ENCODE data around the gene PLCB4.

The PLCB4 gene

GRCh38 chr20:9223296-9223695 is 154.4 kb downstream of the PLCB4 start:
- DNase-seq (ENCODE audit: low spot score), result no peak

- no peak for DNase-seq (ENCODE audit: low spot score)
Observed at GRCh38 chr20:9225879-9226278, 157.0 kb downstream of the PLCB4 start.

DNA sequence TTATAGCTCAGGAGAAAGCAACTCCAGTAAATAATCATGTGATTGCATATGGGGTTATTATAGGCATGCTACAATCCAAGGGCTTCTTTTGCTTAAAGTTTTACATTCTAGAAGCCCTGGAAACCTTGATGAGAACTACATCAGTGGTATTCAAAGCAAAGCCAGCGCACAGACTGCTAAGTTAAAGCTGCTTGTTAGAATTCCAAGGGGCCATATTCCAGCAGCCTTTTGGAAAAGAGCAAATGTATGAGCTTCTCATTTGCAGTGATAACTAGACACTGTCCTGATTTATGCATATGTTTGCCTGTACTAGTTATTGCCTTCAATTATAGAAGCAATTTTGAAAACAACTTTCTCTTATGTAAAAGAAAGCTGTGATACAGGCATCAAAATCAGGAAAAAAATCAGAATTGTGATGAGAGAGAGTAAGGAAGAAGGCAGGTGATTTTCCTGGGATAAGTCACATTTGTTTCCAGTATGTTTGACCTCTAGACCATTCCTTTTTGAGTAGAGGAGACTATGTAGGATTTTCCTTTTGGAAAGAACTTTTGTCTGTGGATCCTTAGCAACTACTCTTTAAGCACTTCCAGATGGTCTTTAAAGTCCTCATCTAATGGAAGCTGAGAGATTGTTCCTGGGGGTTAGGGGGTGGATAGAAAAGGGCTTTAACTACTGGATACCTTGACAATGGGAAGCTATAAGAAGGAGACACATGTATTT is 159.2 kb downstream of the PLCB4 start:
- DNase-seq (ENCODE audit: low spot score), result no peak

DNA sequence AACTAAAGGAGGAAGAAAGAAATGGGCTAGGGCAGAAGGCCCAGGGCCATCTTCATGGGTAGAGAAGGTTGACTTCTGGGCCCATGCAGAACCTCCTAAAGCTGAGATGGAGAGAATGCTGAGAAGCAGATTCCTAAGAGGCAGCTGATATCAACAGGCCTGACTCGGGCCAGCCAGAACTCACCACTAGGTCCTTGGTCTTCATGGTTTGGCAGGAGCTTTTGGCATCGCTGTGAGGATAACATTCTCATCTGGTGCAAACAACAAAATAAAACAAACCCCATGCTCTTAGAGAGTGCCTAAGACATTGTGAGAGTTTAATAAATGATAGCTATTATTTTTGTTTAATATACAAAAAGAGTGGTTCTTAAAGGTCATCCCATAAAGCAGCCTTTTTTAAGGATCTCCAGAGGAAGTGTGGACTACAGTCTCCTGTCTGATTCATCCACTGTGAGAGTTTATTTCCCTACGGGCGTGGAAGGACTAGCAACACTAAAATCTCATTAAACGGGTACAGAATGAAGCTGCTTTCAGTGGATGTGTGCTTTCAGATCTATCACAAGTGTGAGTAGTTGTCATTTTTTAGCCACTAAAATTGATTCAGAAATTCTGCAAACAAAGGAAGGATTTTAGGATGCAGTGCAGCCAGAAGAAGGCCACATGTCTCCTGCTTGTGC is 160.0 kb downstream of the PLCB4 start:
- DNase-seq (ENCODE audit: low spot score), result no peak

DNA sequence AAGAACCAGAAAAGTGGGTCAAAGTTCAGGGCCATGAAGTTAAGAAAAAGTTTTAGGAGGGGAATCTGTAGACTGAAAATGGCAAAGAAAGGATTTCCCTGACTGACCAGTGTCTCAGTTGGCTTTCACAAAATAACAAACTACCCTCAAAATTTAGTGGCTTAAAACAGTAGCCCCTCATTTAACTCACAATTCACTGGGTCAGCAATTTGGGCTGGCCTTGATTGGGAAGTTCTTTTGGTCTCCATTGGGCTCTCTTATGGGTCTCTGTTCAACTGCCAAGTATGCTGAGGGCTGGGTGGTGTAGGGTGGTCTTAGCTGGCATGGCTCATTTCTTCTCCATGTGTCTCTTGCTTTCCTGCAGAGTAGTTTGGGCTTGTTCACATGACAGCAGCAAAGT is 161.5 kb downstream of the PLCB4 start:
- no peak for DNase-seq (ENCODE audit: low spot score)

- DNase-seq (ENCODE audit: low spot score), result no peak
Observed at GRCh38 chr20:9233804-9234203, 164.9 kb downstream of the PLCB4 start.

- no peak for DNase-seq (ENCODE audit: low spot score)
Observed at GRCh38 chr20:9235518-9235917, 166.6 kb downstream of the PLCB4 start.

DNA sequence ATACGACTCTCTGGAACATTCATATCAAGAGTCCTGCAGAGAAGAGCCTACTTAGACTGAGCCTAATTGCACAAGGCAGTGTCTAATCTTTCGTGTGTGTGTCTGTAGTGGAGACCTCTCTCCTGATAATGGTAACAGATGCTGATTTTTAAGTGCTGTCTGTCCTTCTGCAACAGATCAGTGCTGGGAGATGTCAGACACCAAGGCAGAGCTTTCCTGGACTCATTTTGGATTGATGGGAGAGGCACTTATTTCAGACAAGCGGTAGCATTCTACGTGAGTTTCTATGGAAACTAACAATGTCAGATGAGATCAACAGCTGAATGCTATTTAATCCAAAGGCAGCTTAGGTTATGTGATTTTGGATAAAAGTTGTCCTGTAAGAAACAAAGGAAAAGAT is 167.6 kb downstream of the PLCB4 start:
- no peak for DNase-seq (ENCODE audit: low spot score)

DNA sequence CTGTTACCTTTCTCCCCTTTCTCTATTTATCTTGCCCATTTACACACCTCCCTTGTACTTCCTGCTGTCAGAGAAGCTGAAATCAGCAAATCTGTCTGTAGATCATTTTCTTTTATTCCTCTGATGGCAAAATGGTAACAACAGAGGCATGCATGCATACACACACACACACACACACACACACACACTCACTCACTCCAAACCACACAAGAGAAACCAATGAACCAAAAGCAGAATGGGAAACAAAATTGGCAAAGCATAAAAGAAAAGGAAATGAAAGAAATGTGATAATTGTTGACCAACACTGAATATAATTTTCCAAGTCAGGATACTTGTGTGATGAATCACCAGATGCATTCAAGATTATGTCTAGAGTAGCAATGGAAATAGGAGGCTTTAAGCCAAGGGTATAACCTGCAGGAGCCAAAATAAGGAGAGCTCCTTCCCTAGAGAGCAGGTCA is 172.4 kb downstream of the PLCB4 start:
- DNase-seq (ENCODE audit: low spot score), result no peak

DNA sequence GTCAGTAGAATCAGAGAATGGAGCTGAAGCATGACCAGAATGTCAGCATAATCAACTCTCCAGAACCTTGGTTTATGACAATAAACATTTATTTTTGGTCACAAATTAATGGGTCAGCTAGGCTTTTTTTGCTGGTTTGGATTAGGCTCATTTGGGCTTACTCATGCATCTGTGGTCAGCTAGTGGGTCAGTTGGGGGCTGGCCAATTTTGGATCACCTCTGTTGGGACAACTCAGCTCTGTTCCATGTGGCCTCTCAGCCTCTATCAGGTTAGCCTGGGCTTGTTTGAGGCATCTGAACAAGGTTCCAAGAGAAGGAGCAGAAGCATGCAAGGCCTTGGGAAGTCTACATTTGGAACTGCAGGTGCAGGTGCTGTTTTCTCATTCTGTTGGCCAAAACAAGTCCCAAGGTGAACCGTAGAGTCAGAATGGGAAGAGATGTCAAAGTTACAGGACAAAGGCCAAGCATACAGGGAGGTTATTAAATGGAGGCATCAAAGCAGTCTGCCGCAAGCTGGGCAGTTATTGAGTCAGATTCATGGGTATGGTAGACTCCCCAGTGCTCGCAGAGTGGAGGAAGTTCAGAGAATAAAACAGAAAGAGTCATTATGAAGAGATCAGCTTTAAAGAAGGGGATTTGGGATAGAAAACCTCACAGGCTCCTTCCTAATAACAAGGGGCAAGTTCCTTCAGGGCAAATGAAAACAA is 173.0 kb downstream of the PLCB4 start:
- no peak for DNase-seq (ENCODE audit: low spot score)

DNA sequence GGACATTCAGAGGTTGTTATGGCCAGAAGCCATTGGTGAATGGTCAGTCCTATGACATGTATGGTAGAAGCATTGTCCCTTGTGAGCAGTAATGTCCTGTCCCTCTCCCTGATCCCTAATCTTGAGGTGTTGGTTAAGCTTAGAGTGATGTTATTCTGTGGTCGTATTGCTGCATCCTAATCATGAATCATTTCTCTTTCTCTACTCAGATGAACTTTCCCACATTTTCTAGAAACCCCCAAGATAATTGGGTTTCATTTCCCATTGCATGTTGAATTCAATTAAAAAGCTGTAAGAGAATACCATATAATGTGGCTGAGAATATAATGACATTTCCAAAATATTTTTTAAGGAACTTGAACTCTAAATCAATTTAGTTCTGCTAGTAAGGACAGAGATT is 175.1 kb downstream of the PLCB4 start:
- no peak for DNase-seq (ENCODE audit: low spot score)

DNA sequence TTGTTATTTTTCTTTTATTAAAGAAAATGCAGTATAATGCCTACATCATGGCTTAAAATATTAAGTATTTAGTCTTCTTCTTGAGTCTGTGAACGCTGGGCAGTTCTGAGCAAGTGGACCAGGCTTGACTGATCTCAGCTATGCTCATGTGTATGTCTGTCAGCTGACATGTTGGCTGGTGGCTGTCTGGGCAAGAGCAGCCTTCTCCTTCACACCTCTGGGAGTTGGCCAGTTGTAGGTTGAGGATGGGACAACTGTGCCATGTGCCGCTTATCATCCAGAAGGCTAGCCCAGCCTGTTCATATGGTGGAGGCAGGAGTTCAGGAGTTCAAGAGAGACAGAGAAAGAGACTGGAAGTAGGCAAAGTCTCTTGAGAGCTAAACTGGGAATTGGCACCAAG is 175.9 kb downstream of the PLCB4 start:
- no peak for DNase-seq (ENCODE audit: low spot score)

- DNase-seq (ENCODE audit: low spot score), result no peak
Observed at GRCh38 chr20:9246731-9247130, 177.8 kb downstream of the PLCB4 start.

- DNase-seq (ENCODE audit: low spot score), result no peak
Observed at GRCh38 chr20:9250511-9250910, 181.6 kb downstream of the PLCB4 start.

GRCh38 chr20:9253006-9253539 is 184.2 kb downstream of the PLCB4 start:
- DNase-seq (ENCODE audit: low spot score), result no peak

DNA sequence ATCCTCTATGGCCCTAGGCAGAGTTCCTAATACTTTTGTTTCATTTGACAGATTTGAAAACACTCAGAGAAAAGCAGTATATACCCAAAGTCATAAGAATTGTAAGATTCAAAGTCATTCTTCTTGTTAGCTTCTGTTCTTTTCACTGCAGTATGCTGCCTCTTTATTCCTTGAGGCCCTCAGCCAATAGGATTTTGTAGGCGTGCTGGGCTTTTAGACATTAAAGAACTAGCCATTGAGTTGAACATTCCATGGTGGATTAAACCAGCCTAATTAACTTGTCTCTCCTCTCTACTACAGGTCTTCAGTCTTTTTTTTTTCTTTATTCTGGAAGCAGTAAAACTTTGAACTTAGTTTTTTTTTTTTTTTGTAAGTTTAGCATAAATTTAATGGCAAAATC is 186.3 kb downstream of the PLCB4 start:
- no peak for DNase-seq (ENCODE audit: low spot score)

GRCh38 chr20:9256393-9256792 is 187.5 kb downstream of the PLCB4 start:
- no peak for DNase-seq (ENCODE audit: low spot score)

DNA sequence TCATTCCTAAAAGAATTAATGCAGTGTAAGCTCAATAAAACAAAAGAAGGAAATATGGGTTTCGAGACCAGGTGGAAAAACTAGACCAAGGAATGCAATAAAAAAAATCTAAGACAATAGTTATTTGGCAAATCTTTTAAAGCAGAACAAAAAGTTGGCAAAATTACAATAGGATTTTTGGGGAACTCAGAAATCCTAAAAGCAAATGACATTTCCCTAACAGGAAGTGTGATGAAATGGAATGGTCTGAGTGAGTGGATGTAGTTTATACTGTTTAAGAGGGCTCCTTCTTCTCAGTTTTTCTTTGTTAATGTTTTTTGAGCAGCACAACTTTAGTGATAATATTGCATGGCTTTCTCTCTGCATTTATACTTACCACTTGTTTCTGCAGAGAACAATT is 190.0 kb downstream of the PLCB4 start:
- no peak for DNase-seq (ENCODE audit: low spot score)

DNA sequence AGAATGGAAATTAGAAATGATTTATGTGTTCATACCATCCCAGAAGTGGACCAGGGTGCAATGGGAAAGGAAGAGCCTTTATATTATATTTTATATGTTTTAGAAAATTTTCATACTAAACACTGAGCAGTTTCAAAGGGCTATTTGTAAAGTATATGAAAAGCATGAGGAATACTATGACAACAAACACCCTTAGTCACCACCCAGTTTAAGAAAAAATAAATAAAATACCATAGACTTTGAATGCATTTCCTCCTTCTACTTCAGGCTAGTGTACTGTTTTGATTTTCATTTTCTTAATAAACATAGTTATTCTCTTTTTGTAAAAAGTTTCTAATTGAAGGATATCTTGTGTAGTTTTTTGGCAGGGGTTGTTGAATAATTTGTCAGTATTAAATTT is 191.1 kb downstream of the PLCB4 start:
- no peak for DNase-seq (ENCODE audit: low spot score)

GRCh38 chr20:9261781-9262180 is 192.9 kb downstream of the PLCB4 start:
- DNase-seq (ENCODE audit: low spot score), result no peak

DNA sequence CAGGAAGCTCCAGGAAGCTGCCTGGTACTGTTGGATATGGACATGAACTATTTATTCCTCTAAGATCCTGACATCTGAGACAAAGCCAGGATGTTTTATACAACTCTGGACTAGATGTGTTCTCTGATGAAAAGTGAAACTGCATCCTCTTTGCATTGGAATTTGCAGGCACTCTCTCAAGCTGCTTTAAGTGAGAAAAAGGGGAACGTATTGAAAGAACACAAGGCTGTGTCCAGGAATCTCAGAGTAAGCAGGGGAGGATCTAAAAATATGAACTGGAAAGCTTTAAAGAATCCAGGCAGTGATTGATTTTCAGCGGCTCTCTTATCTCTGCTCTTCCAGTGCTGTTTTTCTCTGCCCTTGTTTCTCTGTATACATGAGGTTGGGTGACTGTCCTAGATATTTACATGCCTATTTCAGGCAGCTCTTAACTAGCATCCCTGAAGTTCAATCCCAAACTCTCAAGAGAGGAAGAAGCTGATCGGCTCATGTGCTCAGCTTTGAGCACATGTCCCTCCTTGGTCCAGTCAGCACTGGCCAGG is 193.8 kb downstream of the PLCB4 start:
- DNase-seq (ENCODE audit: low spot score), result no peak

DNA sequence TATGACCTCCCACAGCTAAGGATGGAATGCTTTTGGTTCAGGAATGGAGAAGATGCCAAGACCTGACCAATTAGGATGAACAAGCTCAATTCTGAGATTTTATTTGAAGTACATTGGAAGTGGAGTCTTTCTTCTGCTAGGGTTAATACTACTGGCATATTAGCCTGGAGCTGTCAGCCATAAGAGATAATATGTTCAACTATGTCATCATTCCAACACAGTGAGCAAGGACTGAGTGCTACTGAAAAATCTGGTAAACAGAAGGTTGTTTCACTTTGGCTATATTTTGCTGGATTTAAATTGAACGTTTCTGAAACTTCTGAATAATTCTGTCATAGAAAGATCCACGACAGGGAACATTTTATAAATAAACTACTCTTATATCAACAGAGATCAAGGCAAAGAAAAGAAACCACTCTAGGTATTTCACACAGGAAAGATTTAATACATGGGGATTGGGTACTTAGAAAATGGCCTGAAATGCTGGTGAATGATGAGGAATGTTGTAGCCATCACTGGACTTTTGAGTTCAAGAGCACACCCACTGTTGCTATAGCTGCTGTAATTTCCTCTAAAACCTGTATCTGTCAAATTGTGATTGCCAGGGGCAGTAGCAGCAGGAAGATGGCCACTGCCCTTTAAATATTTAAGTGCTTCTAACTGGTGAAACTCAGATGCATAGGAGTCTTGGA is 200.5 kb downstream of the PLCB4 start:
- DNase-seq (ENCODE audit: low spot score), result no peak

Data from hematopoietic multipotent progenitor cell treated with erythropoietin and hydrocortisone succinate and interleukin-3 and kit ligand, for 15 days (in vitro differentiated cells).